Measurements from ENCODE around the gene XXYLT1. TPM values are rescaled to one million over a fixed set of nuclear protein-coding genes. Genes with fewer than 3 reads are reported as not detected.

XXYLT1 gene
- total and polyA plus RNA-seq, 2 of the 8 experiments (the other 6 are each of a cell fraction or from before 2014, with no cell fraction given): 18.9 to 23.8 TPM

- TF ChIP-seq CBX8 (IDR thresholded peaks at IDR 0.05; ENCODE audit: borderline replicate concordance, low read depth, low read length) (no peak), GTF2F1 (IDR thresholded peaks at IDR 0.05; ENCODE audit: borderline replicate concordance, low read depth, low read length) (no peak), KDM5A (IDR thresholded peaks at IDR 0.05; ENCODE audit: low read length) (no peak), GABPA (IDR thresholded peaks at IDR 0.05; ENCODE audit: borderline replicate concordance, insufficient read depth, low read length) (no peak), BRCA1 (IDR thresholded peaks at IDR 0.05; ENCODE audit: low read depth, low read length) (no peak), RFX5 (IDR thresholded peaks at IDR 0.05; ENCODE audit: borderline replicate concordance, low read depth, low read length) (no peak), EP300 (IDR thresholded peaks at IDR 0.05; ENCODE audit: borderline replicate concordance in 1 of 2, low read depth in 2 of 2, low read length in 2 of 2) (no peak), HDAC6 (IDR thresholded peaks at IDR 0.05; ENCODE audit: low read depth, low read length) (no peak), CTBP2 (IDR thresholded peaks at IDR 0.05; ENCODE audit: borderline replicate concordance, insufficient read depth, insufficient read length, low read length) (no peak), TAF7 (optimal IDR thresholded peaks at IDR 0.05; ENCODE audit: borderline replicate concordance, low read depth, low read length) (no peak)
- no peak overlapping the region for H2BK12ac ChIP-seq (ENCODE audit: low read depth, low read length)
- H4K5ac ChIP-seq (ENCODE audit: insufficient read length, low read depth, low read length): no peak overlapping the region
- no peak overlapping the region for H2BK5ac ChIP-seq (ENCODE audit: low read depth, low read length)
- H3K56ac ChIP-seq (replicated peaks; ENCODE audit: insufficient read length, low read depth, low read length): no peak overlapping the region
- no peak overlapping the region for H3K14ac ChIP-seq (ENCODE audit: insufficient read length)
- no peak overlapping the region for H3K23ac ChIP-seq (ENCODE audit: insufficient read length)
- H2AFZ ChIP-seq (ENCODE audit: low read length): no peak overlapping the region
- ChIA-PET POLR2A (ENCODE audit: partially characterized antibody) (no interaction called here), CTCF (ENCODE audit: partially characterized antibody) (interaction anchor here (1.0 to 1.1 kb wide), 2 partner anchors 25 to 32 kb away, joined by 3 to 4 read pairs; no protein-coding TSS in a partner anchor)
- FAIRE-seq (no peak), DNase-seq (ENCODE audit: low read depth in 1 of 2, low spot score in 2 of 2) (no peak)
- no peak overlapping the region for H2BK20ac ChIP-seq (ENCODE audit: low read length)
- no peak overlapping the region for H4K91ac ChIP-seq (replicated peaks; ENCODE audit: insufficient read length, low read length)
- H2BK120ac ChIP-seq (replicated peaks; ENCODE audit: low read depth, low read length): no peak overlapping the region
- no peak overlapping the region for H3K18ac ChIP-seq (ENCODE audit: extremely low read depth, low read length)
- no peaks in the 10 kb centered on the region for H3K27me3 ChIP-seq (replicated peaks in 1 of 4; ENCODE audit: control insufficient read depth in 3 of 4, extremely low read depth in 1 of 4, insufficient read depth in 3 of 4, low read length in 3 of 4)
- H3K79me2 ChIP-seq (ENCODE audit: control insufficient read depth in 1 of 2, insufficient read depth in 2 of 2, low read length in 2 of 2): peaks cover 0 to 15% of the 10 kb centered on the region in 2 experiments; a peak in 1 of 4 replicates
- no peaks in the 10 kb centered on the region for H3K9me3 ChIP-seq (ENCODE audit: insufficient read depth in 2 of 2, low read depth in 1 of 2, low read length in 1 of 2)
- H3K4me2 ChIP-seq (ENCODE audit: insufficient read depth in 1 of 2, low read depth in 2 of 2, low read length in 2 of 2): no peak overlapping the region
- no peak overlapping the region for H3K4ac ChIP-seq (replicated peaks; ENCODE audit: insufficient read length, low read depth, low read length)
- no peak overlapping the region for H2BK15ac ChIP-seq (ENCODE audit: low read length)
- no peak overlapping the region for H3K27ac ChIP-seq (ENCODE audit: low read depth, low read length)
- H4K8ac ChIP-seq (ENCODE audit: extremely low read depth, insufficient read depth, low read length): no peak overlapping the region
- WGBS, 2 experiments (ENCODE audit: extremely low coverage in 1 of 2, insufficient coverage in 1 of 2, insufficient read length in 1 of 2, insufficient replicate concordance in 2 of 2, low coverage in 1 of 2, low lambda C conversion rate in 2 of 2, missing lambda C conversion rate in 1 of 2): 94% methylated on average over 15 of the region's 15 CpGs; no CpG with 5 or more reads in 1 of the 2 experiments
- no peak overlapping the region for H3K9ac ChIP-seq (replicated peaks in 1 of 4; ENCODE audit: extremely low read depth in 1 of 4, low read depth in 3 of 4, low read length in 3 of 4)
- H3K36me3 ChIP-seq (ENCODE audit: control insufficient read depth in 2 of 4, insufficient read depth in 4 of 4, low read length in 3 of 4): no peaks in the 10 kb centered on the region
- peaks cover 2 to 7% (median 6%) of the 10 kb centered on the region in 4 experiments; a peak in 6 of 7 replicates for H3K4me1 ChIP-seq (replicated peaks in 1 of 4; ENCODE audit: control insufficient read depth in 3 of 4, insufficient read depth in 4 of 4, low read length in 3 of 4)
- no peaks in the 10 kb centered on the region for H4K20me1 ChIP-seq (replicated peaks in 1 of 2; ENCODE audit: control insufficient read depth in 1 of 2, insufficient read depth in 2 of 2, low read length in 2 of 2)
- no peak overlapping the region for H3K4me3 ChIP-seq (ENCODE audit: extremely low read depth in 1 of 4, insufficient read depth in 2 of 4, low read depth in 3 of 4, low read length in 4 of 4)
- H3K79me1 ChIP-seq (ENCODE audit: low read depth, low read length): peaks cover 2% of the 10 kb centered on the region; the same call in 1 of the 2 replicates
- no peak overlapping the region for H2AK5ac ChIP-seq (ENCODE audit: low read depth, low read length)
- H3K23me2 ChIP-seq (ENCODE audit: low read depth, low read length): no peaks in the 10 kb centered on the region
Observed at GRCh38 chr3:195171093-195171873, 99.7 kb downstream of the XXYLT1 start.
